Measurements from ENCODE around the gene GOLGB1.
A peak's percentile ranks its signal among the peaks of the same experiment; 100 is the strongest.

GOLGB1 gene

DNA sequence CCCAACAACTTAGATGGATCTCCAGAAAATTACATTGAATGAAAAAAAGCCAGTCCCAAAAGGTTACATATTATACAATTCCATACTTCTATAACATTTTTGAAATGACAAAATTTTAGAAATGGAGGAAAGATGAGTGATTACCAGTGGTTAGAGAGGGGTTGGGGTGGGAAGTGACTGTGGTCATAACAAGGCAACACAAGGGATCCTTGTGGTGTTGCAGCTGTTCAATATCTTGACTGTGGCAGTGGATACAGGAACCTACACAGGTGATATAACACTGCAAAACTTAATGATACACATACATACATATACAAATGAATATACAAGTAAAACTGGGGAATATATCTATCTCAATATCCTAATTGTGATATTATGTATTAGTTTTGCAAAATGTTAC lies 9.6 kb downstream of the GOLGB1 start:
- H3K27ac ChIP-seq: no peak overlapping the region
- TF ChIP-seq, protein P1, sequence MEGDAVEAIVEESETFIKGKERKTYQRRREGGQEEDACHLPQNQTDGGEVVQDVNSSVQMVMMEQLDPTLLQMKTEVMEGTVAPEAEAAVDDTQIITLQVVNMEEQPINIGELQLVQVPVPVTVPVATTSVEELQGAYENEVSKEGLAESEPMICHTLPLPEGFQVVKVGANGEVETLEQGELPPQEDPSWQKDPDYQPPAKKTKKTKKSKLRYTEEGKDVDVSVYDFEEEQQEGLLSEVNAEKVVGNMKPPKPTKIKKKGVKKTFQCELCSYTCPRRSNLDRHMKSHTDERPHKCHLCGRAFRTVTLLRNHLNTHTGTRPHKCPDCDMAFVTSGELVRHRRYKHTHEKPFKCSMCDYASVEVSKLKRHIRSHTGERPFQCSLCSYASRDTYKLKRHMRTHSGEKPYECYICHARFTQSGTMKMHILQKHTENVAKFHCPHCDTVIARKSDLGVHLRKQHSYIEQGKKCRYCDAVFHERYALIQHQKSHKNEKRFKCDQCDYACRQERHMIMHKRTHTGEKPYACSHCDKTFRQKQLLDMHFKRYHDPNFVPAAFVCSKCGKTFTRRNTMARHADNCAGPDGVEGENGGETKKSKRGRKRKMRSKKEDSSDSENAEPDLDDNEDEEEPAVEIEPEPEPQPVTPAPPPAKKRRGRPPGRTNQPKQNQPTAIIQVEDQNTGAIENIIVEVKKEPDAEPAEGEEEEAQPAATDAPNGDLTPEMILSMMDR (IDR thresholded peaks at IDR 0.05; ENCODE audit: low read depth, low read length, missing control alignments): no peak

DNA sequence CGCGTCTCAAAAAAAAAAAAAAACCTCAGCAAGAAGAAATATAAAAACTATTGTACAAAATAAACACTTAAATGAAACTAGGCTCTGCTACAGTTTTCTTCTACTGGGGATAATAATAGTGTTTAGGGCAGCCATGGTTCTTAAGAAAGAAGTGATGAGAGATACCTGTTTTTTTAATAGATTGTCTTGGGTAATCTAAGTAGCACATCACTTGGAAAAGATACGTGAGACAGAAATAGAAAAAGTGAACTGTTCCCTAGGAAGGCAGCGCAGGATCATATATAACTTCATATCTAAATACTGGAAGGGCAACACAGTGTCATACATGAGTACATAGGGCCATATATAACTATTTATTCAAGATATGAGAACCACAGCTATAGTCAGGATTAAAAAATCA lies 11.9 kb downstream of the GOLGB1 start:
- no peak overlapping the region for H3K27ac ChIP-seq
- TF ChIP-seq, protein P1 (IDR thresholded peaks at IDR 0.05; ENCODE audit: low read depth, low read length, missing control alignments): no peak
- H3K4me3 ChIP-seq (ENCODE audit: low read depth, low read length): no peak overlapping the region
- in situ Hi-C loops (cut with HindIII; ENCODE audit: low pct_ligation_motif_present, low sequenced_read_pairs): no loop called here
- no peak for DNase-seq
- H3K27me3 ChIP-seq (replicated peaks): no peaks in the 10 kb centered on the region
- H3K36me3 ChIP-seq (replicated peaks): no peaks in the 10 kb centered on the region

More for the DNA sequence above, 9.6 kb downstream of the GOLGB1 start:
- H3K27me3 ChIP-seq (replicated peaks): no peaks in the 10 kb centered on the region
- H3K36me3 ChIP-seq (replicated peaks): no peaks in the 10 kb centered on the region
- in situ Hi-C loops (cut with HindIII; ENCODE audit: low pct_ligation_motif_present, low sequenced_read_pairs): no loop called here
- no peak overlapping the region for H3K4me3 ChIP-seq (ENCODE audit: low read depth, low read length)
- no peak for DNase-seq

DNA sequence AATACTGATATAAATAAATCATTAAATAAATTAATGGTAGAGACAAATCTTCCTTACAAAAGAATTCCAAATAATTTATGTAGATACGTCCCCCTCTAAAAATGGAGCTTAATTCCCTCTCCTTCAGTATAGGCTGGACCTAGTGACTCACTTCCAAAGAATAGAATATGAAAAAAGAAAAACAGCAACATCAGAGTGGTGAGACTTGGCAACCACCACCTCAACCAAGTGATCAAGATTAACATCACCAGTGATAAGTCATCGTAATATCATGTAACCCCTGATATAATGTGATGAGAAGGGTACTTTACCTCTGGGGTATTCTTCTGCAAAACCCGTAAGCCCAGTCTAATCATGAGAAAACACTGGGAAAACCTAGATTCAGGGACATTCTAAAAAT lies 13.4 kb downstream of the GOLGB1 start:
- TF ChIP-seq, protein P1 (IDR thresholded peaks at IDR 0.05; ENCODE audit: low read depth, low read length, missing control alignments): no peak
- no peaks in the 10 kb centered on the region for H3K36me3 ChIP-seq (replicated peaks)
- peak; percentile 72 for DNase-seq
- H3K27ac ChIP-seq: peak overlapping the region; percentile 57
- no peaks in the 10 kb centered on the region for H3K27me3 ChIP-seq (replicated peaks)
- in situ Hi-C loops (cut with HindIII; ENCODE audit: low pct_ligation_motif_present, low sequenced_read_pairs): no loop called here
- no peak overlapping the region for H3K4me3 ChIP-seq (ENCODE audit: low read depth, low read length)

DNA sequence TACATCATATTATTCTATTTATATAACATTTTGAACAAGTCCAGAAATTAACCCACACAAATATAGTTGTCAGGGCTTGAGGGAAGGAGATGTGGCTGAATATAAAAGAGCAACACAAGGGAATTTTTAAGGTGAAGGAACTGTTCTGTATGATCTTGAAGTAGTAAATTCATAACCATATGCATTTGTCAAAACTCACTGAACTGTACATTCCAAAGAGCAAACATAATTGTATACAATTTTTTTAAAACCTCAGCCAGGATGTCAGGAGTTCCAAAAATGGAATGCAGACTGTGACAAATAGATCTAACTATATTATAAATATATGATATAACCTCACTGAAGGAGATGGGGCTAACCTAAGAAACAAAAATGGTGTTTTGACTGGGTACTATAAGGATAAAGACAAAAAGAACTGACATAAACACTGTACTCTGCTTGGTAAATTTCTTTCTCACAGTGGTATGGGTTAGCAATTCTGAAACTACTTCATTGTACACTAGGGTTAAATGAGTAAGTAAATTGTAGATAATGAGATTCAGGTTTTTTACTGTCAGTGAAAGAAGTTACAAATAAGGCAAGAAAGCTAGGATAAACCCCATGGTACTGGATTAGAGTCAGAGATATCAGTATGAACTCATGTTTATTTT lies 14.4 kb downstream of the GOLGB1 start:
- Histone ChIP-seq H3K4me3 (ENCODE audit: low read depth, low read length) (no peak overlapping the region), H3K27ac (peak overlapping the region; percentile 57), H3K27me3 (replicated peaks) (no peaks in the 10 kb centered on the region), H3K36me3 (replicated peaks) (no peaks in the 10 kb centered on the region)
- no peak for DNase-seq
- TF ChIP-seq, protein P1 (IDR thresholded peaks at IDR 0.05; ENCODE audit: low read depth, low read length, missing control alignments): no peak
- in situ Hi-C loops (cut with HindIII; ENCODE audit: low pct_ligation_motif_present, low sequenced_read_pairs): no loop called here

DNA sequence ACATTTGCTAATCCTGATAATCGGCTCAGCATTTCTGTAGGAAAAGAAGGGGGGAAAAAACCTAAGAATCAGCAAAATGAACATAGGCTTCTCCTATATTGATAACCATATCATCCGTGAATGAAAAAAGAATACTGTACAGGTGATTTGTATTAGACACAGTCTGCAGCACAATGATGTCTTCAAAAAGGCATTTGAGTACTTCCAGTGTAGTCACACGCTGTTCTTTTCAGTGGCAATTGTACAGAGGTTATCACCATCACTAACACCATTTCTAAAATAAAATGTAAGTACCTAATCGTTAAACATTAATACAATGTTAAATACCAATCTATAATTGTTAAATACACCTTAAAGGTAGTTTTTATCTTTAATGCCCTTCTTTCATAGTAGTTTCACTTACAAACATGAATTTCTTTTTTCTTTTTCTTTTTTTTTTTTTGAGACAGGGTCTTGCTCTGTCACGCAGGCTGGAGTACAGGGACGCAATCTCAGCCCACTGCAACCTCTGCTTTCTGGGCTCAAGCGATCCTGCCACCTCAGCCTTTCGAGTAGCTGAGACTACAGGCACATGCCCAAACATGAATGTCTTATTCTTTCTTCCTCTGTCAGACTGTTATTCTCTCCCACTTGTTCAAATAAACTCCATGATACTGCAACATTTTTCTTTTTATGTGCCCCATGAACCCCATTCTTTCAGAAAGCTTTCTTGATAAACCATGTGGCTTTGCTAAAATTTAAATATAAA lies 18.4 kb downstream of the GOLGB1 start:
- no peak overlapping the region for H3K4me3 ChIP-seq (ENCODE audit: low read depth, low read length)
- H3K27ac ChIP-seq: no peak overlapping the region
- no peaks in the 10 kb centered on the region for H3K27me3 ChIP-seq (replicated peaks)
- DNase-seq: no peak
- TF ChIP-seq, protein P1 (IDR thresholded peaks at IDR 0.05; ENCODE audit: low read depth, low read length, missing control alignments): no peak
- H3K36me3 ChIP-seq (replicated peaks): peaks cover 16% of the 10 kb centered on the region
- in situ Hi-C loops (cut with HindIII; ENCODE audit: low pct_ligation_motif_present, low sequenced_read_pairs): no loop called here

Data from brain microvascular endothelial cell (primary cell).